ENCODE results near the gene JUP.

DNA sequence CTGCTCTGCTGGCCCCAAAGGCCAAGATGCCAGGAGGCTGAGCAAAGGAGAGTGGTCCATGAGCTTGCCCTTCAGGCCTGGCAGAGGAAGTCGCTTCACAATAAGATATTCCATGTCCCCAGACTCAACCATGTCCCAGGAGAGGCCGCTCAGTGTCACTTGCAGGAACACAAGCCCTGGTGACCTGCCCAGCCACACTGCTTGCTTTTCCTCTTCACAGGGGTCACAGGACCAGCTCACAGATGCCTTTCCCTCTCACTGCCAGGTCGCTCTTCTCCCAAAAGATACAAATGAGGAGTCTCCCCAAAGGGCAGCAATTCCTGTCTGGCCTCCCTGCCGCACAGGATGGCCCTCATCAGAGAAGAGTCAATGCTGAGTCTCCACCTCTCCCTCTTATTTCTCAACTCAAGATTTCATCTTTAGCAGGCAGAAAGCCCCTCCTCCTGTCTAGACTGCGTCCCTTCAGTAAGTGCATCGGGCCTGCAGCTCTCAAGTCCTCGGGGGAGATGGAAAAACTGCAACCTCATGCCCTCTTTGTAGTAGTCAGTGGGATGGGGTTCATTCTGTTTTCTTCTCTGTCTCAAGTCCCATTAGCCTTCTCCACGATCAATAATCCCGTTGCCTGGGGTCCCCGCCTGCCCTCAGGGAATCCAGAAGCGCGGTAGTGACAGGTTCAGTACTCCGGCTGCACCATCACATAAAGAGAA lies 5.0 kb downstream of the JUP start:
- TF ChIP-seq TCF12 (IDR thresholded peaks at IDR 0.05; ENCODE audit: low read depth): no peak
- TF ChIP-seq YY1 (IDR thresholded peaks at IDR 0.05; ENCODE audit: low read depth): no peak
- no peak for TF ChIP-seq REST (IDR thresholded peaks at IDR 0.05; ENCODE audit: low read depth)
- TF ChIP-seq CEBPB (IDR thresholded peaks at IDR 0.05): no peak
- no peak for TF ChIP-seq RAD21 (IDR thresholded peaks at IDR 0.05; ENCODE audit: low read depth)
- TF ChIP-seq EP300 (IDR thresholded peaks at IDR 0.05; ENCODE audit: borderline replicate concordance): no peak
- TF ChIP-seq CREB1 (IDR thresholded peaks at IDR 0.05; ENCODE audit: low read depth): no peak
- TF ChIP-seq TEAD4 (IDR thresholded peaks at IDR 0.05): no peak
- TF ChIP-seq MAX (IDR thresholded peaks at IDR 0.05): no peak
- no peak for TF ChIP-seq TAF1 (IDR thresholded peaks at IDR 0.05; ENCODE audit: low read depth)
- no peak for TF ChIP-seq FOXM1 (IDR thresholded peaks at IDR 0.05; ENCODE audit: borderline replicate concordance, low read depth)
- no peak for TF ChIP-seq ZBTB7A (IDR thresholded peaks at IDR 0.05; ENCODE audit: low read depth)
- TF ChIP-seq EGR1 (IDR thresholded peaks at IDR 0.05): no peak
